ENCODE measurements around the gene ANKRD44.
A peak's percentile ranks its signal among the peaks of the same experiment; 100 is the strongest.
"Not testable (repeated sequence)": the region's sequence is repeated elsewhere in the genome, so short reads cannot be mapped to it uniquely, and the experiment has no call there.

ANKRD44 gene

DNA sequence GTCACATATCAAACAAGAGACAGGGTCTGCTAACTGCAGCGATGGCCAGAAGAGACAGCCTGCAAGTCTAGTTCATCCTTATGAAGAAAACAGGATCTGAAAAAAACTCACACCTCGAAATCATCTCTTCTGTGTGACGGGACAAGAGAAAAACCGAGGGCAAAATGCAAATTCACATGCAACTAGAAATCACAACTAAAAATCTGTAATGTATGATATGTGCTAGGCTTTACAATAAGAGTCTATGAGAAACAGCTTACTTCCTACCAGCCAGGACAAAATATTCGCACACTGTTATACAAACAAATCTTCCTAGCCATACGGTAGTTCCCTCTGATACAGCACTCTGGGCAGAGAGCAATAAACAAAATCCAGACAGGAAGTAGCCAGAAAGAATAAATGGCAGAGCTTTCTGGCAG is 48.8 kb downstream of the ANKRD44 start:
- DNase-seq (ENCODE audit: low read depth in 2 of 2, low spot score in 1 of 2): no peak

- DNase-seq (ENCODE audit: low read depth in 2 of 2, low spot score in 1 of 2): no peak
These were observed 51.0 kb downstream of the ANKRD44 start for GRCh38 chr2:197259470-197259999.

DNA sequence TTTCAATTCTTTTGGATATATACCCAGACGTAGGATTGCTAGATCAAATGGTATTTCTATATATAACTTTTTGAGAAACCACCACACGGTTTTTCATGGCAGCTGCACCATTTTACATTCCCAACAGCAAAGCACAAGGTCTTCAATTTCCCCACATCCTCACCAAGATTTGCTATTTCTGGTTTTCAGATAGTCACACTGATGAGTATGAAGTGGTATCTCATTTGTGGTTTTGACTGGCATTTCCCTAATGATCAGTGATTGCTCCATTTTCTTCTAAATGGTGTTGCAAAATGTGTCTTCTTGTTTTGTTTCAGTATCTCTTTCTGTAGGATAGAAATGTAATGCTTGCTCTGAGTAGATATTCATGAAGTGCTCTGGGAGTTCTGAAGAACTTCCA is 52.0 kb downstream of the ANKRD44 start:
- DNase-seq (ENCODE audit: low read depth in 2 of 2, low spot score in 1 of 2): no peak

DNA sequence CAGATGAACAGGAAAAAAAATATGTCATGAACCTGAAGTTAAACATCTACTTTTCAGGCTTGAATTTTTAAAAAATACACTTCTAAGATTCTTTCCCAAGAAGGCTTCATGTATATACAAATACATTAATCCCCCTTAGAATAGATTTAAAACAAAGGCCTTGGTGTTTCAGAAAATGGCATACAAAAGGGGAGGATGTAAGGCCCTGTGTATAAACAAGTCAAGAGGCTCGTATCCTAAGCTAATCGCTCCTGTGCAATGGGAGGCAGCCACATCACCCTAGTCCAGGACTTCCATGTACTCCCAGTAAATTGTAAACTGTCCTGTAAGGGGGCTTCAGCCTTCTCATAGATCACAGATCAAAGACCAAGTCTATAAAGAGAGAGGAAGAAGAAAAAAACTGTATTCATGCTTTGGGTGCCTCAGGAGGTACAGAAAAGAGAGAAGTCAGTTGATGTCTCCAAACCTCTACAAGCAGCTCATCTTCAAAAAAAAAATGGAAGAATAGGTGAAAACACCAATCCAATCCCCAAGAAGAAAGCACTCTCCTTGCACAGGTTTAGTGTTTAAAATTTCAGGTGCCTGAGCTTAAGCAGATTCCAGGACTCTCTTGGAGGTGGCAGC is 53.9 kb downstream of the ANKRD44 start:
- DNase-seq (ENCODE audit: low read depth in 2 of 2, low spot score in 1 of 2): no peak

GRCh38 chr2:197256021-197256420 is 54.6 kb downstream of the ANKRD44 start:
- no peak for DNase-seq (ENCODE audit: low read depth in 2 of 2, low spot score in 1 of 2)

DNA sequence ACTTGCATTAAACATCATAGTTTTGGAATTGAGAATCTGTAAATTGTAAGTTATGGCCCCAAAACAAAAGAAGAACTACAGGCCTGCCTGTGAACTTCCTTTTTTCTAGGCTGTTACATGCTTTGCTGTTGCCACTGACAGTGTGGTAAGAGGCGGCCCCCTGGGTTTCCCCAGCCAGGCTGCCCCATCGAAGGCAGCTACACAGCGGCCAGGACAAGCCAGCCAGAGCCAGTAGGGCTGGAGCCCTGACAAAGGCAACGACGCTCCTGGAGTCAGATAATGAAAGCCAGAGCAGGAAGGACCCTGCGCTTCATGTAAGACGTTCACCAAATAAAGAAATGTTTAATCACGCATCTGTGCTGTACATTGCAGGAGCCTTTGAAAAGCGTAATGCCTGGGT is 55.0 kb downstream of the ANKRD44 start:
- DNase-seq (ENCODE audit: low read depth in 2 of 2, low spot score in 1 of 2): peak; percentile 37 to 49

- DNase-seq (ENCODE audit: low read depth in 2 of 2, low spot score in 1 of 2): no peak
These were observed 55.6 kb downstream of the ANKRD44 start for GRCh38 chr2:197254776-197255530.

DNA sequence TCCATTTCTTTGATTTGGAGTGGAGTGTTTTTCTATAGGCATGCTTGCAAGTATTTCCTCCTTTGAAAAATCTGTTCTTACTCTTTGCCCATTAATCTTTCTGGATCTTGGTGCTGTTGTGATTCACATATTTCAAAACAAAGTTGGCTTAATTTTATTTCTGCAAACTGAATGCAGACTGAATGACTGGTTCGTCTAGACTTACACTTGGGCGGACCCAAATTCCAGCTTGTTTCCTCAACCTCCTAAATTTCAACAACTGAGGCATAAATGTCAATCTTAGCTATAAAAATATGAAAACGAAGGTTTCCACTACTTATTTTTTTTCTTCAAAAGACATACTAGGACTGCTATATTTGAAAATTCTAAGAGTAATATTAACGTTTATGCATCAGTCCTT is 59.0 kb downstream of the ANKRD44 start:
- DNase-seq (ENCODE audit: low read depth in 2 of 2, low spot score in 1 of 2): no peak

DNA sequence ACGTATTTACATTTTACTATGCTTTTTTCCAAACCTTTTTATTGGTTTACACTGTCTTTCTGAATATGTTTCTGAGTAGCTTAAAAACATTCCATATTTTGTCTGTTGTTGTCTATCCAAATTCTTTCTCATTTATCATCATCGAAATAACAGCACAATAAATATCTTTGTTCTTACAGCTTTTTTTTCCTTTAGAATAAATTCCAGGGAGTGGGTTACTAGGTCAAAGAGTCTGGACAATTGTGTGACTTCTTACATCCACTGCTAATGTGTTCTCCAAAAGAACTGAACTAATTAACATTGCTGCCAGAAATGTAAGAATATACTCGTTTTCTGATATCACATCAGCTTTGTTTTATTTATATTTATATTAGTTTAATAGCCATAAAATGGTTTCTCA is 59.4 kb downstream of the ANKRD44 start:
- no peak for DNase-seq (ENCODE audit: low read depth in 2 of 2, low spot score in 1 of 2)

GRCh38 chr2:197250084-197250397 is 60.5 kb downstream of the ANKRD44 start:
- DNase-seq (ENCODE audit: low read depth in 2 of 2, low spot score in 1 of 2): no peak

DNA sequence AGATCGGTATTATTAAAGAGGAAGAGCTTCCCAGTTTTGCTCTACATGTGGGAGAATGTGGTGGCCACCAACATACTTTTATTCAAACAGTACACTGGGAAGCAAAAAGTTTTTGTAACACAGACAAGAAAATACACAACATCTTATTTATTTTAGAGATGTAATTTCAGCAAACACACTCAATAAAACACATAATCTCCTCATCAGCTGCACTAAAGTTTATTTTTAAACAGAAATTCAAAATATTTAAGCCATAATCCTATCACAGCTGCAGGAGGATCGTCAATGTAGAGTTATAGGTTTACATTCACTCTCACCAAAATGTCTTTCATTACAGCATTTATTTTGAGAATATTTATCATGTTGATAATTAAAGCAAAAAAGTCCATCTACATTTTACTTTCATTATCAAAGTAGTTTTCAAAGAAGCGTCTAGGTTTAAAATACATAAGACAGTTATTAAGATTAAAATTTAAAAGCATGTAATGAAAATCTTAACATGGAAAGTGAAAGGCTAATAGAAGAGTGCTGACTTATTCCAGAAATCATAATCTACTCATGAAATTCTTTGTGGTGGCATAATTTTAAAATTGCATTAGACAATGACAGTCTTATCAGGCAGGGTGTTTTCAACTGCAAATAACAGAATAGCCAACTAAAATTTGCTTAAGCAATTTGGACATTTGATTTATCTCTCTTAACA is 61.0 kb downstream of the ANKRD44 start:
- DNase-seq (ENCODE audit: low read depth in 2 of 2, low spot score in 1 of 2): no peak

GRCh38 chr2:197248623-197249022 is 62.0 kb downstream of the ANKRD44 start:
- DNase-seq (ENCODE audit: low read depth in 2 of 2, low spot score in 1 of 2): no peak

- no peak for DNase-seq (ENCODE audit: low read depth in 2 of 2, low spot score in 1 of 2)
These were observed 62.6 kb downstream of the ANKRD44 start for GRCh38 chr2:197248001-197248401.

DNA sequence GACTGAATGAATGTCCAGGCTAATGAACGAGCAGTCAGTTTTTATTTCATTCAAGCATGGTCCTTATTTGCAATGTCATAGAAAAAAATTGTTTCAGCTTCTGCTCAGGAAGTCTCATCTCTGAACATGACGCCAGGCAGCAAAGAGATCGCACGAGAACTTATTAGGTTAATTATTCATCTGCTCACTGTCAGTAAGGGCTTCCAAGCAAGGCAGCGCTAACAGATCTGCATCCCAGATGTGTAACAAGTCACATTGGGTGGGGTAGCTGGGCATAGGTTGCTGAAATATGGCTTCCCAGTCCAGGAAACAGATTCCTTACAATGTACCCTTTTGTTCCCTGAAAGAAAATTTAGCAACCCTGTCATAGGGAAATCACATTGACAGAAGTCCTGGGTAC is 63.5 kb downstream of the ANKRD44 start:
- no peak for DNase-seq (ENCODE audit: low read depth in 2 of 2, low spot score in 1 of 2)

GRCh38 chr2:197245829-197246804 is 64.5 kb downstream of the ANKRD44 start:
- DNase-seq (ENCODE audit: low read depth in 2 of 2, low spot score in 1 of 2): no peak

GRCh38 chr2:197244349-197244748 is 66.2 kb downstream of the ANKRD44 start:
- no peak for DNase-seq (ENCODE audit: low read depth in 2 of 2, low spot score in 1 of 2)

- no peak for DNase-seq (ENCODE audit: low read depth in 2 of 2, low spot score in 1 of 2)
These were observed 67.9 kb downstream of the ANKRD44 start for GRCh38 chr2:197242719-197243118.

GRCh38 chr2:197241596-197241995 is 69.0 kb downstream of the ANKRD44 start:
- DNase-seq (ENCODE audit: low read depth in 2 of 2, low spot score in 1 of 2): no peak

DNA sequence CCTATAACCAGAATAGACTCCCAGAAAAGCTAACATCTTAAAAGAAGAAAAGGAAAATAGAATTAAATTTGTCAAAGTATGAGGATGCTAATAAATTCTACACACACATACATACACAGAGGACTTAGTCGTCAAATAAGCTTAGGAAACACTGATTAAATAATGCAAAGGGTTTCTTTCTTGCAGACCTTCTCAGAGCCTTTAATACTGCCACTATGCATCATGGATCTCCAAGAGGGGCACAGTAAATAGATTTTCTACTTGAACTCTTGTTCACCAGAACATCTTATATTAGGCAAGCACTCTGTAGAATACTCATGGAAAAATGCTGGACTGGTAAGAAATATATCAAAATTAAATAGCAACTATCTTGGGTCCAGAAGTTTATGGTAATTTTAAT is 69.4 kb downstream of the ANKRD44 start:
- DNase-seq (ENCODE audit: low read depth in 2 of 2, low spot score in 1 of 2): no peak

DNA sequence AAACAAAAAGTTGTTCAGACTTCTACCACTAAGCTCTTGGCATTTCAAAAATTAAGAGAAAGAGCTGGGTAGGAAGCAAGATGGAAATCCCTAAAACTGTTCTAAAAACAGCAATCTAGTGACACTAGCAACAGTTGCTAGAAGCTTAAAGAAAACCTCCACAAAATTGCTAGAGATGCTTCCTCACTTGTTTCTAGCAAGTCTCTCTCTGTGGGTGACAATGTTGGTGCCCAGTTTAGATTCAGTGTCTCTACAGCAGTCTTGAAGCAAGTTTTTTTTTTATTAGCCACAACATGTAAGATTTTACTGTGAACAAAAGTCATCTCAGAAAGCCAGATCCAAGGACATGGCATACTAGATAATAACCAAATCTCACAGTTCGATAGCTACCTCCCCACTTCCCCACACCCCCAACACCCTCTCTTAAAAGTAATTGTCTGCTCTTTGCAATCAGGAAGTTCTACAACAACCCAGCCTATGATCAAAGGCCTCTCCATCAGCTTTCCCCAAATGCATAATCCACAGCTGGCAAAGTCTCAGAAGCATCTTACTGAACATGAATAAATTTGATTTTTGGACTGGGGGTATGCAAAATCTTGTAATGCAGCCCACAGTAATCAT is 70.0 kb downstream of the ANKRD44 start:
- no peak for DNase-seq (ENCODE audit: low read depth in 2 of 2, low spot score in 1 of 2)

DNA sequence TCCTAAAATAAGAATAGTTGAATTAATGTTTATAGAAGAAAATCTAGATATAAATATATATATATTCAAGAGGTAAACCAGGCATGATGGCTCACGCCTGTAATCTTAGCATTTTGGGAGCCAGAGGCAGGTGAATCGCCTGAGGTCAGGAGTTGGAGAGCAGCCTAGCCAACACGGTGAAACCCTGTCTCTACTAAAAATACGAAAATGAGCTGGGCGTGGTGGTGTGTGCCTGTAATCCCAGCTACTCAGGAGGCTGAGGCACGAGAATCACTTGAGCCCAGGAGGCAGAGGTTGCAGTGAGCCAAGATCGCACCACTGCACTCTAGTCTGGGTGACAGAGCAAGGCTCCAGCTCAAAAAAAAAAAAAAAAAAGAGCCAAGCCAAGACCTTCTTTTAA is 70.6 kb downstream of the ANKRD44 start:
- DNase-seq (ENCODE audit: low read depth in 2 of 2, low spot score in 1 of 2): not testable (repeated sequence)

Data from stimulated activated CD8-positive, alpha-beta memory T cell treated with anti-CD3 and anti-CD28 coated beads, Interleukin-4, amount 100 ng/mL, for 1 hour (primary cell).